ENCODE results near the gene GRID2. TPM values are rescaled to one million over a fixed set of nuclear protein-coding genes. Genes with fewer than 3 reads are reported as not detected.
A peak's percentile ranks its signal among the peaks of the same experiment; 100 is the strongest.

The GRID2 gene
- total and polyA plus RNA-seq, 9 of the 15 experiments (the other 6 are each of a cell fraction or from before 2014, with no cell fraction given): 0.04 TPM; not detected in 7

GRCh38 chr4:93053140-93053539 lies 749.4 kb downstream of the GRID2 start:
- intact Hi-C loops (cut with micrococcal nuclease): no loop called here
- Histone ChIP-seq H3K4me1 (replicated peaks in 1 of 2; ENCODE audit: control insufficient read depth in 2 of 2, insufficient read depth in 2 of 2, low read length in 2 of 2) (no peaks in the 10 kb centered on the region), H3K9me1 (ENCODE audit: control insufficient read depth, insufficient read depth, low read length) (no peaks in the 10 kb centered on the region), H3K4me3 (no peak overlapping the region), H3K36me3 (ENCODE audit: control insufficient read depth, insufficient read depth, low read length) (no peaks in the 10 kb centered on the region), H3K4me2 (ENCODE audit: insufficient read depth, low read length) (no peak overlapping the region), H3K27ac (ENCODE audit: extremely low read depth, low read depth, low read length) (no peak overlapping the region), H3K79me2 (ENCODE audit: control insufficient read depth, insufficient read depth, low read length) (no peaks in the 10 kb centered on the region), H2AFZ (ENCODE audit: low read depth, low read length) (no peak overlapping the region), H4K20me1 (replicated peaks; ENCODE audit: control insufficient read depth, insufficient read depth, low read length) (no peaks in the 10 kb centered on the region), H3K9me3 (replicated peaks; ENCODE audit: control insufficient read depth, insufficient read depth, low read depth, low read length) (no peaks in the 10 kb centered on the region), H3K27me3 (ENCODE audit: control insufficient read depth in 2 of 2, insufficient read depth in 2 of 2, low read length in 2 of 2) (no peaks in the 10 kb centered on the region), H3K9ac (ENCODE audit: insufficient read depth in 1 of 2, low read depth in 2 of 2, low read length in 2 of 2) (no peak overlapping the region)
- DNase-seq (ENCODE audit: extremely low read depth in 1 of 4, low spot score in 3 of 4) (no peak), ATAC-seq (no peak), FAIRE-seq (no peak)
- 1% methylated on average over 6 of the region's 6 CpGs for WGBS (ENCODE audit: insufficient coverage, low coverage, missing lambda C conversion rate)
- ChIA-PET CTCF (ENCODE audit: low intra/inter-chr PET ratio) (no interaction called here), POLR2A (no interaction called here)
- in situ Hi-C loops (cut with MboI): no loop called here
- BruUV-seq (replicated peaks): no TSS peak
- no peak for TF ChIP-seq FOS (IDR thresholded peaks at IDR 0.05; ENCODE audit: extremely low read depth, insufficient read length)
- TF ChIP-seq ZNF398 (CRISPR knock-in tag; IDR thresholded peaks at IDR 0.05): no peak
- no peak for TF ChIP-seq TSC22D4 (tag; IDR thresholded peaks at IDR 0.05)
- no peak for TF ChIP-seq PREB (CRISPR knock-in tag; IDR thresholded peaks at IDR 0.05)
- no peak for TF ChIP-seq ZNF699 (CRISPR knock-in tag; IDR thresholded peaks at IDR 0.05; ENCODE audit: insufficient replicate concordance)
- no peak for TF ChIP-seq EHMT2 (IDR thresholded peaks at IDR 0.05)
- no peak for TF ChIP-seq ID3 (CRISPR knock-in tag; IDR thresholded peaks at IDR 0.05)
- no peak for TF ChIP-seq ID3 (tag; IDR thresholded peaks at IDR 0.05)
- TF ChIP-seq TEAD1 (CRISPR knock-in tag; IDR thresholded peaks at IDR 0.05): no peak
- TF ChIP-seq ZNF561 (CRISPR knock-in tag; conservative IDR thresholded peaks at IDR 0.05): no peak
- TF ChIP-seq ETV1 (tag; conservative IDR thresholded peaks at IDR 0.05; ENCODE audit: low read depth): no peak
- TF ChIP-seq RBM17 (IDR thresholded peaks at IDR 0.05; ENCODE audit: borderline replicate concordance, low read depth, low read length): no peak
- TF ChIP-seq ZNF280B (CRISPR knock-in tag; IDR thresholded peaks at IDR 0.05): no peak
- TF ChIP-seq JUN (IDR thresholded peaks at IDR 0.05; ENCODE audit: borderline replicate concordance, low read depth, low read length): no peak
- TF ChIP-seq JUN (CRISPR knock-in tag; IDR thresholded peaks at IDR 0.05; ENCODE audit: borderline replicate concordance): no peak
- TF ChIP-seq PRMT5 (CRISPR knock-in tag; IDR thresholded peaks at IDR 0.05): no peak
- TF ChIP-seq SMC3 (conservative IDR thresholded peaks at IDR 0.05; ENCODE audit: insufficient read depth, low read depth, low read length): no peak
- TF ChIP-seq DMBX1 (CRISPR knock-in tag; IDR thresholded peaks at IDR 0.05; ENCODE audit: borderline replicate concordance): no peak
- TF ChIP-seq ZNF316 (IDR thresholded peaks at IDR 0.05): peak; percentile 66
- TF ChIP-seq POLR3A (IDR thresholded peaks at IDR 0.05; ENCODE audit: borderline replicate concordance, extremely low read depth, insufficient read depth, insufficient read length): no peak
